GM18867 (cell line): ENCODE results near the gene AFG3L2.
"Not testable (repeated sequence)": the region's sequence is repeated elsewhere in the genome, so short reads cannot be mapped to it uniquely, and the experiment has no call there.

Experiments used
- ATAC-seq: cut with Tn5 transposase; IDR thresholded peaks from one replicate; pipeline ENCODE4 v1.9.1; 2021; ENCODE audit warnings: mild to moderate bottlenecking, moderate library complexity; ENCODE audit not compliant: unreplicated experiment

The AFG3L2 gene

DNA sequence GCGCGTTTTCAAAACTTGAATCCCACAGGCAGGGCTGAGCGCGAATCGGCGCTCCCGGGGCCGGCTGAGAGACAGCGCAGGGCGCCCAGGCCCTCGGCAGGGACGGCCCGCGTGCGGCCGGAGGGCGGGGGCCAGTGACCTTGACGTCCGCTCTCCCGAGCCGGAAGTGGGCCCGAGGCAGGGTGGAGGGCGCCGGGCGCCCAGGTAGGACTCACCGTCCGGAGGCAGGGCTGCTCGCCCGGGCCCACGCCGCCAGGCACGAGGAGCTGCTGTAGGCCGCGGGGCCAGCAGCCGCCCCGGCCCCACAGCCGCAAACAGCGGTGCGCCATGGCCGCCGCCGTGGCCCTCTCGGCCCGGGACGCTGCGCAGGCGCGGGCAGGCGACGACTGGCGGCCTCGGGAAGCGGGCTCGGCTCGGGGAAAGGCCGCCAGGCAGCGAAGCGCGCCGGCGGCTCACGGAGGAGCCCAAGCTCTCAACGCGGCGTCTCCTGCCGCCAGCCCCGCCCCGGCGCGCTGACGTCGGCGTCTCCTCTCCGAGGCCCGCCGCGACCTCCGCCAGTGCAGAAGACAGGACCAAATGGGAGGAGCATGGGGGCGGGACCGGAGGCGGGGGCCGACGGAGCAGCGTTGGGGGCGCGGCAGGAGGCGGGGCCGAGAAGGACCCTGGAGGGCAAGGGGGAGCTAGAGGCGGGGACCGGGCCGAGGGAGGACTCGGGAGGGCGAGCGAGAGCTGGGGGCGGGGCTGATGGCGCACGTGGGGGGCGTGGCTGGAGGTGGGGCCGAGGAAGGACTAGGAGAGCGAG, at the start of gene AFG3L2:
Gene AFG3L2 (minus strand): TSS at position 474 of the 802 bp plus-strand sequence. CDS start 145 bp downstream, at position 329.
- ATAC-seq = peak; percentile 87

DNA sequence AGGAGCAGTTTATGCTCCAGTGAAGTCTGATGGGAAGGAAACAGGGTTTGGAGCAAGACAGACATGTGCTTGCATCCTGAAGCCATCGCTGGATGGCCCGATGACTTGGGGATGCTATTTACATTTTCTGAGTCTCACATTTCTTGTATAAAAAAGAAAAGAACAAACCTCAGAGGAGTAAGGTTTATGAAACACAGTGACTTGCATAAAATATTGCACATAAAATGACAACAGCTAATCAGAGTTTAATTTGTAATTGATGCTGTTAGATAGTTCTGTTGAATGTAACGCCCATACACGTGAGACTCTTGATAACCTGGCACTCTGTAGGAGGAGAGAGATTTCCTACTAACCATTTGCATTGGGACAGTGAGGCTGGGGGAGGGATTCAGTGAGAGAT, 47.2 kb upstream of the AFG3L2 start:
- no peak for ATAC-seq

DNA sequence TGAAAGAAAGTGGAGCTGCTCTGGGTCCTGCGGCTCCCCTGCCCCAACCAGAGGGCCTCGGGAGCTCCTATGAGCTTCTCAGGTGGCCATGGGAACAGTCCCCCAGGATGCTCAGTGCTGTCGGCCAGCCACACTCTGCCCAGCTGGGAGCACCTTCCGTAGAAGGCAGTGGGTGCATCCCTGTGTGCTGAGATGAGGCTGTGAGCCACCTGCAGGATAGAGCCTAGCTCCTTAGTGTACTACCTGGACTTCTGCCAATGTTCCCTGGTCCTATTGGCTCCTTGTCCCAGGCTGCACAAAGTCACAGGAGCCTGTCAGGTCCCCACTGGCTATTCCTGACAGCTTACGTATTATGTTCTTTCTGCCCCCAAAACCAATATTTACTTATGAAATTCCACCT, 46.8 kb upstream of the AFG3L2 start:
- ATAC-seq = no peak

DNA sequence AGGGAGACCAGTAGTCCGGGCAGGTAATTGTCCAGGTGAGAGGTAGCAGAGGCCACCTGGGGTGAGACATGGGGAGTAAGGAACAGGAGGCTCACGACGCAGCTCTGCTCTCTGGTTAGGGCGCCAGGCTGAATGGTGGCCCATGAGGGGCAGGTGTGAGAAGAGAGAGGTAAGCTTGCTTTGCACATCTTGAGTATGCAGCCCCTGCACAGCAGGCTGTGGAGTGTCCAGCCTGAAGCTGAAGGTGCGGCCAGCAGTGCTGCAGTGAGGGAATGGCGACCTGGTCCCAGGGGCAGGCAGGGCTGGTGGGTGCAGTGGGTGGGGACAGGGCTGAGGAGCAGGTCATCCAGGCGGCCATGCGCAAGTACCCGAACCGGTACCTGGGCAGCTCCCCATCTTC, 46.4 kb upstream of the AFG3L2 start:
- no peak for ATAC-seq

DNA sequence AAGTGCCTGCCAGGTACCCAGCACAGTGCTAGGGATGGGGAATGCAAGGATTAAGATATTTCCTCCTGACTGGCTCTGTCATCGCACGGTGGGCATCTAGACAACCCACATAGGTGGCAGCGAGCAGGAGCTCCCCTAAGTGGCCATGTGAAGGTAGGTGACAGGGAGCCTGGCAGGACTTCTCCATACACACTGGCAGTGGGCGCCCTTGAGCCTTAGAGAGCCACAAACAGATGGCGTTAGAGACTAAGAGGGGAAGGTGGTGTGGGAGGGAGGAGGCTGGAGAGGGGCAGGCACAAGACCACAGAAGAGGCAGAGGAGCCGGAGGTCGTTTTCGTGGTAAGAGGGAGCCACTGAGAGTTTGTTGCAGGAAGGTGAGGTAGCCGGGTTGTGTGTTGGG, 45.9 kb upstream of the AFG3L2 start:
- no peak for ATAC-seq

DNA sequence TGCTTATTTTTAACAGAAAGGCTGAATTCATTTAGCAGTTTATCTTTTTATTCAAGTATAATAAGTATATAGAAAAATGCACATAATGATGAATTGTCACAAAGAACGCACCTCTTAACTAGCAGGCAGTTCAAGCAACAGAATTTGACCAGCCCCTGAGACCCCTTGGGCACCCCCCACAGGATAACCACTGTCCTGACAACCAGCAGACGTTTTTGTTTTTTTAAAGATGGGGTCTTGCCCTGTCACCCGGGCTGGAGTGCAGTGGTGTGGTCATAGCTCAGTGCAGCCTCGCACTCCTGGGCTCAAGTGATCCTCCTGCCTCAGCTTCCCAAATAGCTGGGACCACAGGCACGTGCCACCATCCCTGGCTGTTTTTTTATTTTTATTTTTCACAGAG, 44.7 kb upstream of the AFG3L2 start:
- no peak for ATAC-seq

DNA sequence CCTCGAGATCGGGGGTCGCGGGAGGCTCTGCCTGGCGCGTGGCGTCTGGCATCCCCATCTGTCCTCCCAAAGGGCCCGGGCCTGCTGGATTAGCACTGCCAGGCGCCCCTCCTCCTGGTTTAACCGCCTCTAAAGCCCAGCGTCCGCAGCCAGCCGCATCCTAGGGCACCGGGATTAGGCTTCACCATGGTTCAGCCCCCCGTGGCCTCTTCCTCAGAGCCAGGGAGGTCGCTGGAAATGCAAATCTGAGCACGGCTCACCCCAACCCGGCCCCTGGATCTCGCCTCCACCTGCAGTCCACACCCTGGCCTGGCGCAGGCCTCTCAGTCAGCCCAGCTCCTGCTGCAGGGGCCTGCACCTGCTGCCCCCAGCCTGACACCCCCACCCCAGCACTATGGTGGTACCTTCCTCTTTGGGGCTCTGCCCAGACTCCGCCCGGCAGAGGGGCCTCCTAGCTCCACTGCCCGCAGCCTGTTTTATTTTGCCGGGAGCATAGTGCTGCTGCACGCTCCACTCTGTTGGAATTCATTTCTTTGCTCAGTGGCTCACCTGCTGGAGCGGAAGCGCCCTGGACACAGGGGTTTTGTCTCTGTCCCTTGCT, 43.9 kb upstream of the AFG3L2 start:
- ATAC-seq = no peak

DNA sequence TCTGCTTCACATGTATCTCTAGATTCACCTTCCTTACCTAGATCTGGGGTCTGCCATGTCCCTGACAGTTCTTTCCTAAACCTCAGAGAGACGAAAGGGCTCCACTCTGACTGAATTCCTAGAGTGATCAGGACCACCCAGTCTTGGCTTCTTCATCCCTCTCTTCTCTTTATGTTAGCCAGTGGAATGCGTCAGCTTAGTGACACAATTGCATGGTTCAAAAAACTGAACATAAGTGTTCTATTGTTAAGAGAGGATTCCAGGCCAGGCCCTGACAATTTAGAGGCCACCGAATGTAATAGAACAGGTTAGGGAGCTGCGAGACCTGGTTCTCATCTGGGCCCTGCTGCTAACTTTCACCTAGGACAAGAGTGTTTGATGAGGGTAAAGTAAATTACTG, 40.7 kb upstream of the AFG3L2 start:
- no peak for ATAC-seq

DNA sequence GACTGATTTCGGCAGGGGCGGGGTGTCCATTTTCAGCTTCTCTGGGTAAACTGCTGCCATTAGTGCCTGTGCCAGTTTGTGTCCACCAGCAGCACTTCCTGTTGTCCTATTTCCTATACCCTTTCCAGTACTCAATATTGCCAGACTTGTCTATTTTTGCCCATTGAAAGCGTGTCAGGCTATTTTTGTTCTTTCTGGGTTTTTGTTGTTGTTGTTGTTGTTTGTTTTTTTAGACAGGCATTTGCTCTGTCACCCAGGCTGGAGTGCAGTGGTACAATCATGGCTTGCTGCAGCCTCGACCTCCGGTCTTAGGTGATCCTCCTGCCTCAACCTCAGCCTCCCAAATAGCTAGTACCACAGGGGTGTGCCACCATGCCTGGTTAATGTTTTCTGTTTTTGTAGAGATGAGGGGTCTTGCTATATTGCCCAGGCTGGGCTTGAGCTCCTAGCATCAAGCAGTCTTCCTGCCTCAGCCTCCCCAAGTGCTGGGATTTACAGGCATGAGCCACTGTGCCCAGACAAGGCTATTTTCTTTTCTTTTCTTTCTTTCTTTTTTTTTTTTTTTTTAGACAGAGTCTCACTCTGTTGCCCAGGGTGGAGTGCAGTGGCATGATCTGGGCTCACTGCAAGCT, 39.2 kb upstream of the AFG3L2 start:
- no peak for ATAC-seq

DNA sequence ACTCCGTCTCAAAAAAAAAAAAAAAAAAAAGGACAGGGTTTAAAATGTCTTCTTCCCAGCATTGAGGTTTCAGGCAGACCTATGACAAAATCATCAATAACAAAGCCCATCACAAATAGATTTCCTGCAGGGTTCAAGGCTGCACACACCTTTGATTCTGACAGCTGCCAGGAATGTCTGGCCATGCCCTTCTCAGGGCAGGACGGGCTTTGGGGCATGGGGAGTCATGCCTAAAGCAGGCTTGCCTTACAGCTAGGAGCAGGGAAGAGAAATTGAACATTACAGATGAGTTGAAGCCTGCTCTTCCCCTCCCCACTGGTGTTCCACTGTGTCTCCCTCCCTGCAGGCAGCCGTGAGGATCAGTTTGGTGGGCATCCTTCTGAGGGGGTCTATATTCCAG, 34.4 kb upstream of the AFG3L2 start:
- no peak for ATAC-seq

DNA sequence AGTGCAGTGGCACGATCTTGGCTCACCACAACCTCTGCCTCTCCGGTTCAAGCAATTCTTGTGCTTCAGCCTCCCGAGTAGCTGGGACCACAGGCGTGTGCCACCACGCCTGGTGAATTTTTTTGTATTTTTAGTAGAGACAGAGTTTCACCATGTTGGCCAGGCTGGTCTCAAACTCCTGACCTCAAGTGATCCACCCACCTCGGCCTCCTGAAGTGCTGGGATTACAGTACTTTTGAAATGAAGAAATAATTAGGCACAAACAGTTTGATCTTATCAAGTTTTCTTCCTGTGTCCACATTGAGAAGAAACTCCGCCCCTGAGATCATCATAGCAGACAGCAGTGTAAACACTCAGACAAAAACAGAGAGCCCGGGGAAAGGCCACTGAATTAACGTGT, 33.7 kb upstream of the AFG3L2 start:
- ATAC-seq = not testable (repeated sequence)

DNA sequence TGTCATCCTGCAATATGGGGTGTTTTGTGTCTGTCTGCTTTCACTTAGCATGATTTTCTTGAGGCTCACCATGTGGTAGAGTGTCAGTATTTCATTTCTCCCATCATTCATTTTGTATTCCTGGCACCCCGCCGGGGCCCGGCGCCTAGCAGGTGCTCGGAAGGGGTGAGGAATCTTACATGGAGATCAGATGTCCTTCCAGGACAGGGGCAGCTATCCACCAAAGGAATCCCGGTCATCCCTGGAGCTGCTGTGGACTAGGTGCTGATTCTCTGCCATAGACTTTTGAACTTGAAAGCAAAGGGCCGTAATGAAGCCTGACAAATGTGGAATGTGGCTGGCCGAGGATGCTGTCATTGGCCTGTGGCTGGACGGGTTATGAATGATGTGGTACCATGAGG, 33.1 kb upstream of the AFG3L2 start:
- no peak for ATAC-seq

DNA sequence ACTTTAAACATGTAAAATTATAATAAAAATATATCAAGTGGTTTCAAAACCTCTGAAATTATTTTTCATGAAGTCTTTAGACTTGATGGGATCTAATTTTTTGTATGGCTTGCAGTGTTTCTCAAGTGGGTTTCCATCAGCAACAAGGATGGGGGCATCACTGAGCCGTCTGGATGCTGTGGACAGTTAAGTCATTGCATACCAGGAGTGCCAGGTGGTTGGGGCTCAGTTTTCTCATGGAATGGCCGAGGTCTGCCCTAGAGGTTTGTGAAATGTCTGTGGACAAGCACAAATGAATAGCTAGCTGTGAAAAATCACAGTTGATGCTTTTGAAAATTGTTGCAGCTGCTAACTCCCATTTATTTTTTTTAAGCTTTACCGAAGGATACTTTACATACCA, 32.4 kb upstream of the AFG3L2 start:
- ATAC-seq = no peak

DNA sequence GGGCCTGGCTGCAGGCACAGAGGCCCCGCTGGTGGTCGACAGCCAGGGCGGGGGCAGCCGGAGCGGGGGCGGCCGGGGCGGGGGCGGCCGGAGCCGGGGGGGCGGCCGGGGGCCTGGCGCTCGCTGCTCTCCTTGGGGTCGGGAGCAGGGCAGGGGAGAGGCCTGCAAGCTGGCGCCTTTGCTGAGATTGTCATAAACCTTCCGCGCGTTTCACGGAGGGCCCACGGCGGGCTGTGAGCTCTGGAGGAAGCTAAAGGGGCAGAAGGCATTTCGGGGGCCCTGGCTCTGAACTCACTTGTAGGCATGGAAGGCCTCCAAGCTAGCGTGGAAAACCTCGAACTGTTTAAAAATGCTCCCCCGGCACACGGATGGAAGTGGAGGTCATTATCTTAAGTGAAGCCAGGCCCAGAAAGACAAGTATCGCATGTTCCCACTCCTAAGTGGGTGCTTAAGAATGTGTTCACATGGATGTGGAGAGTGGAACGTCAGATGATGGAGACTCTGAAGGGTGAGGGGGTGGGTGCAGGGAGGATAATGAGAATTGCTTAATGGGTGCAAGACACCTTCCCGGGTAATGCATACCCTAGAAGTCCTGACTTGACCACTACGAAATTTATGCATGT, 31.3 kb upstream of the AFG3L2 start:
- ATAC-seq = no peak

DNA sequence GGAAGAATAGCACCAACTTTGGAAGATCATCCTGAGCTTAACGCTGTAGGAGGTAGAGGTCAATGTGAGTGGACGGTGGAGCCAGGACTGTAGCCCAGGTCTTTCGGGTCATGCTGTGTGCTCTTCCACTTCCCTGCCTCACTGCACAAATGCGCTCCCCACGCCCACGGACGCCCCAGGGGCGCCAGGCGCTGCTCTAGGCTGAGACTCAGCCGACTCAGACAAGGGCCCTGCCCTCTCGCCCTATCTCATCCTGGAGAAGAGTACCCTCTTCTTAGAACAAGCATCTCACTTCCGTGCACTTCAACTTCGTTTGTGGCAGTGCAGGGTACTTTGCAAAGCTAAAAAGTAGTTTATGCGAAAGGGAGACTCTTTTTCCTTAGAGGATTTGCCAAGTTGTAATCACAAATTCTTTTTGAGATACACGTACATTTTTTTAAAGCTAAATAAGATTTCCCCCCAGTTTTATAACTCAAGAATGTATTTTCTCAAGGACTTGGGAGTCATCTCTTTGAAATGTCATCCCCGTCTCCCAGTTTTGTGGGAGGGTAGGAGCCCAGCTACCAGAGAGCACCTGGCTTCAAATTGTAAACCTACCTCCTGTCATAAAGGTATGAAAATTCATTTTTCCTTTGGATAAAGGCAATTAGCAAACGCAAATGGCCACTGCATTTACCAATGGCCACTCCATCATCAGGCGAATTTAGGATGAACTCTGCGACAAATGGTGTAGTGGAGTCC, 29.5 kb upstream of the AFG3L2 start:
- ATAC-seq = no peak

DNA sequence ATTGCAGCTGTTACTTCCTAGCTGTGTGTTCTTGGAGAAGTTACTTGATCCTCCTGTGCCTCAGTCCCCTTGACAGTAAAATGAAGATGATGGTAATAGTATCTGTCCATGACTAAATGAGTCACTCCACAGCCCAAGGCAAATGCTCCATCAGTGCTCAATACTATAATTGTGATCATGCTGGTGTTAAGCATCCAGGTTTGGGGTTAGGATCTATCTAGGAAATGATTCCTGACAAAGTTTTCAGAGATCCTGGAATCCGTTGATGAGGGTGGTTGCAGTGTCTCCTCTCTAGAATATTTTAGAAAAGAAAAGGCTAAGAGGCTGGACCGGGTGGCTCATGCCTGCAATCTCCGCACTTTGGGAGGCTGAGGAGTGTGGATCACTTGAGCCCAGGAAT, 28.0 kb upstream of the AFG3L2 start:
- ATAC-seq = no peak

DNA sequence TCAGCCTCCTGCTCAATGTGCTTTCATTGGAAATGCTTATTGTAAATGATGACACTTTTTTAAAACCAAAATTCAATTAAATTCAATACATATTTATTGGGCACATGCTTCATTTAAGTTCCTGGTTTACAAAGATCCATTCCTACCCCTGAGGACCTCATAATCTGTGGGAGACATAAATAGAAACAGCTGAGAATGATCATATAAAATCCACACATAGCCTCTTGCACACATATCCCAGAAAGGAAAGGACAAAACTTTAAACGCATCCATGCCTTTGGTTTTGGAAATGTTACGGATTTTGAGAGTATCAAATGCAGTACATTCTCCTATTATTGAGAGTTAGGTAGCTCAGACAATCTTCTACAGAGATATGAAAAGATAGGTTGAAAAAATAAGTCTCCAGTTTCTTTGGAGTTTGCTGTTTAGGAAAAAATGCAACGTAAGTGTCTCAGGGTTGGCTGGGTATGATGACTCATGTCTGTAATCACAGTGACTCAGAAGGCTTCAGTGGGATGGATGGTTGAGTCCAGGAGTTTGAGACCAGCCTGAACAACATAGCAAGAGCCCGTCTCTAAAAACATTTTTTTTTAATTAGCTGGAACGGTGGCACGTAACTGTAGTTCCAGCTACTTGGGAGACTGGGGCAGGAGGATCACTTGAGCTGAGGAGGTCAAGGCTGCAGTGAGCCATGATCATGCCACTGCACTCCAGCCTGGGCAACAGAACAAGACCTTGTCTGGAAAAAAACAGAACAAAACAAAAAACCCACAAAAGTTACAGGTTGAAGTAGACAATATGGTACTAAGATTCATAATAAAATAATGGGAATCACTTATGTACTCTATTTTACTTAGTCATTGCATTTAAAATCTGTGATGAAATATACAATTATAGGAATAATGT, 26.8 kb upstream of the AFG3L2 start:
- no peak for ATAC-seq

DNA sequence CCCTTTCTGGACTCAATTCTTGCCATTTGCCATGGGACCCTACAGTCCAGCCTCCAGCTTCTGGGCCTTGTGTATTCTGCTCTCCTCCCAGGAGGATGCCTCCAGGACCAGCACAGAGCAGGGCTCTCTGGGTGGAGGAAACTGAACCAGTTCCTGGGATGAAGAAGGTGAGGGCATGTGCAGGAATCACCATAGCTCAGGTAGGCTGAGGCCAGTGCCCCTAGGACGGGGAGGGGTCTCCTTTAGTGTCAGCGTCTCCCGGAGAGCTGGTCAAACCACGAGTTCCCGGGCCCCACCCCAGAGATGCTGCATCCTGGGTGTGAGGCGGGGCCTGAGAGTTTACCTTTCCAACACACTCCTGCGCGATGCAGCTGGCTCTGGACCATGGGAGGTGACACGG, 24.9 kb upstream of the AFG3L2 start:
- no peak for ATAC-seq

DNA sequence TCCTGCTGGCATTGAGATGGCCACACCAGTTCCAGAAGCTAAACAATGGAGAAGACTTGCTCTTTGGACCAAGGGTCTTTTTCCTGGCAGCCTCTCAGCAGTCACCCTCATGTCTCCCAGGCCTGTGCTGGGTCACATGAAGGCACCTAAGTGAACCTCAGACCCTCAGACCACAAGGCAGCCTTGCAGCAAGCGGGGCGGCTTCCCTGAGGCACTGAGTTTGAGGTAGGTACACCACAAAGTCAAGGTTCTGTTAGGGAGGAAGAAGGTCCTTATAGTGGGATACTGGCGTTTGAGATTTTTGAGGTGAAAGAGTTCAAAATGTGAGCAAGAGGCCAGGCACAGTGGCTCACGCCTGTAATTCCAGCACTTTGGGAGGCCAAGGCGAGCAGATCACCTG, 22.2 kb upstream of the AFG3L2 start:
- ATAC-seq = no peak

DNA sequence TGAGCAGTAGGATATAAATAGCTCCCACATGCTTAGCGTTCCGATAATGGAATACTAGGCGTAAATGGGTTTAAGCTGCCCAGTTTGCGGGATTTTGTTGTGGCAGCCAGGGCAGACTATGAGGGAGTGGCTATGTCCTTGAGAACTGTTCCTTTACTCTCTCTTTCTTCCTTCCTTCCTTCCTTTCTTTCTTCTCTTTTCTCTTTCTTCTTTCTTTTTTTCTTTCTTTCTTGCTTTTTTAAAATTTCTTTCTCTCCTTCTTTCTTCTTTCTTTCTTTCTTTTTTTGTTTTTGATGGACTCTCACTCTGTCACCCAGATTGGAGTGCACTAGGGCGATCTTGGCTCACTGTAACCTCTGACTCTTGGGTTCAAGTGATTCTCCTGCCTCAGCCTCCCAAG, 21.6 kb upstream of the AFG3L2 start:
- ATAC-seq = no peak
